IMR-90 (cell line): ENCODE results near the gene FNDC7. TPM values are rescaled to one million over a fixed set of nuclear protein-coding genes. Genes with fewer than 3 reads are reported as not detected.

ENCODE experiments used
- ATAC-seq: fragments of 200-7000 bp; cut with Tn5 transposase; 2 replicates; pipeline ENCODE4 v1.9.1; 2020; ENCODE audit warnings: low read depth, mild to moderate bottlenecking, moderate library complexity
- BruUV-seq: library from RNA; stranded (reverse); fragments of 400-500 nt; replicated peaks from 2 replicates; lab custom pipeline; 2021; lab: Mats Ljungman, UMichigan
- CTCF ChIA-PET: fragments of 300-600 bp; formaldehyde crosslinking; extraction: SDS; loops from one replicate; lab custom pipeline; 2021; ENCODE audit warnings: antibody characterized with exemption; lab: Yijun Ruan, JAX
- POLR2A ChIA-PET: fragments of 300-600 bp; sonication (Branson Sonifier 250); formaldehyde crosslinking; loops from one replicate; lab custom pipeline; 2022; ENCODE audit warnings: antibody characterized with exemption; ENCODE audit not compliant: unreplicated experiment; lab: Charles Lee
- DNase-seq: peaks from one replicate; pipeline ENCODE4 v3.0.0; 2013
- H2AFZ ChIP-seq: replicated peaks from 2 replicates; pipeline ENCODE3; 2013; ENCODE audit warnings: low read length, mild to moderate bottlenecking; ENCODE audit not compliant: poor library complexity
- H2AK5ac ChIP-seq: 2 replicates; pipeline ENCODE4 v1.6.1; 2013; ENCODE audit warnings: low read depth, low read length, inconsistent platforms
- H2AK9ac ChIP-seq: replicated peaks from 2 replicates; pipeline ENCODE3; 2013; ENCODE audit warnings: mild to moderate bottlenecking, low read depth, low read length, moderate library complexity; ENCODE audit not compliant: poor library complexity
- H2BK120ac ChIP-seq: 2 replicates; pipeline ENCODE4 v1.6.1; 2013; ENCODE audit warnings: low read depth, low read length, inconsistent platforms
- H2BK15ac ChIP-seq: 3 replicates; pipeline ENCODE4 v1.6.1; 2013; ENCODE audit warnings: low read depth, low read length, inconsistent platforms
- H2BK20ac ChIP-seq: 2 replicates; pipeline ENCODE4 v1.6.1; 2013; ENCODE audit warnings: low read depth, mild to moderate bottlenecking, inconsistent platforms, low read length, moderate library complexity
- H2BK5ac ChIP-seq: 2 replicates; pipeline ENCODE4 v1.6.1; 2013; ENCODE audit warnings: mild to moderate bottlenecking, low read depth, low read length, inconsistent platforms; ENCODE audit not compliant: poor library complexity, severe bottlenecking
- H3K14ac ChIP-seq: replicated peaks from 2 replicates; pipeline ENCODE4 v1.6.1; 2013; ENCODE audit warnings: low read depth, low read length, inconsistent platforms
- H3K18ac ChIP-seq: 2 replicates; pipeline ENCODE4 v1.6.1; 2013; ENCODE audit warnings: low read depth, low read length, control low read depth
- H3K23ac ChIP-seq: 2 replicates; pipeline ENCODE4 v1.6.1; 2013; ENCODE audit warnings: low read depth, low read length, inconsistent platforms
- H3K27ac ChIP-seq: 2 replicates; pipeline ENCODE4 v1.5.1; 2013; ENCODE audit warnings: mild to moderate bottlenecking, control low read depth, low read length; ENCODE audit not compliant: insufficient read depth
- H3K27me3 ChIP-seq: 2 replicates; pipeline ENCODE4 v1.6.1; 2013; ENCODE audit warnings: low read length; ENCODE audit not compliant: control insufficient read depth, insufficient read depth
- H3K36me3 ChIP-seq: 2 replicates; pipeline ENCODE4 v1.6.1; 2013; ENCODE audit warnings: low read length, mixed read lengths; ENCODE audit not compliant: control insufficient read depth, insufficient read depth
- H3K4ac ChIP-seq: 2 replicates; pipeline ENCODE4 v1.6.1; 2013; ENCODE audit warnings: low read depth, low read length, inconsistent platforms
- H3K4me1 ChIP-seq: 2 replicates; pipeline ENCODE4 v1.6.1; 2013; ENCODE audit warnings: low read length, mixed read lengths; ENCODE audit not compliant: control insufficient read depth, insufficient read depth
- H3K4me2 ChIP-seq: 2 replicates; pipeline ENCODE4 v1.6.1; 2013; ENCODE audit warnings: low read depth, mild to moderate bottlenecking, control low read depth, low read length, moderate library complexity
- H3K4me3 ChIP-seq: 2 replicates; pipeline ENCODE4 v1.5.1; 2013; ENCODE audit warnings: low read depth, mild to moderate bottlenecking, control low read depth, low read length, moderate library complexity; ENCODE audit not compliant: insufficient read depth
- H3K56ac ChIP-seq: 2 replicates; pipeline ENCODE4 v1.6.1; 2013; ENCODE audit warnings: low read length, inconsistent platforms; ENCODE audit not compliant: insufficient read depth; ENCODE audit errors: extremely low read depth
- H3K79me1 ChIP-seq, 2 experiments: 2 replicates each; pipeline ENCODE4 v1.6.1; 2013; ENCODE audit warnings: low read length in 2 of 2, inconsistent platforms in 1 of 2, low read depth in 1 of 2
- H3K9ac ChIP-seq: 2 replicates; pipeline ENCODE4 v1.6.1; 2013; ENCODE audit warnings: low read depth, low read length, control low read depth
- H3K9me1 ChIP-seq: 2 replicates; pipeline ENCODE4 v1.6.1; 2013; ENCODE audit warnings: low read length, inconsistent platforms; ENCODE audit not compliant: insufficient read depth
- H3K9me3 ChIP-seq: 2 replicates; pipeline ENCODE4 v1.6.1; 2013; ENCODE audit warnings: low read length; ENCODE audit not compliant: control insufficient read depth, insufficient read depth
- H4K20me1 ChIP-seq: 2 replicates; pipeline ENCODE4 v1.6.1; 2013; ENCODE audit warnings: low read length, inconsistent platforms; ENCODE audit not compliant: insufficient read depth
- H4K5ac ChIP-seq: 2 replicates; pipeline ENCODE4 v1.6.1; 2013; ENCODE audit warnings: mild to moderate bottlenecking, low read depth, low read length, control low read depth
- H4K8ac ChIP-seq, 2 experiments: 2 replicates each; pipeline ENCODE4 v1.6.1; 2013; ENCODE audit warnings: low read depth in 2 of 2, low read length in 2 of 2, control low read depth in 1 of 2, inconsistent platforms in 1 of 2
- H4K91ac ChIP-seq: 2 replicates; pipeline ENCODE4 v1.6.1; 2013; ENCODE audit warnings: low read depth, low read length, inconsistent platforms; ENCODE audit not compliant: insufficient read depth
- CEBPB ChIP-seq: IDR thresholded peaks from 2 replicates; pipeline ENCODE4 v1.6.1; 2012; ENCODE audit warnings: low read depth, low read length, improper control_type of control experiment
- POLR2A ChIP-seq: IDR thresholded peaks from 2 replicates; pipeline ENCODE4 v1.6.1; 2012; ENCODE audit warnings: mild to moderate bottlenecking, low read depth, low read length
- WGBS, 2 experiments: methylation state at CpG; one replicate each; pipeline versions ENCODE4 v1.1.5 to v1.1.7; 2013; ENCODE audit warnings: missing lambda C conversion rate in 2 of 2; ENCODE audit not compliant: insufficient read length in 1 of 2; ENCODE audit errors: extremely low coverage in 2 of 2; 5-methylcytosine and 5-hydroxymethylcytosine counted together
- dilution Hi-C: fragments of 300-500 bp; cut with HindIII; formaldehyde crosslinking; loops from one replicate; pipeline ENCODE4 v1.14.3; 2018; ENCODE audit warnings: low sequenced_read_pairs; ENCODE audit not compliant: unreplicated experiment
- in situ Hi-C: fragments of 300-500 bp; cut with MboI; formaldehyde crosslinking; loops from 3 replicates; pipeline ENCODE4 v1.14.3; 2019; ENCODE audit warnings: low sequenced_read_pairs, inconsistent platforms, mixed read lengths
- intact Hi-C: fragments of 100-400 bp; cut with micrococcal nuclease; formaldehyde crosslinking; loops from 2 replicates; pipeline ENCODE4 v1.10.0; 2022
- polyA plus RNA-seq, 3 experiments: library from polyadenylated mRNA; depleted of rRNA; stranded (reverse); fragments of >200 nt; gene quantifications; 2 replicates each; pipeline ENCODE4 v1.2.3, GENCODE V29; 2012; ENCODE audit warnings: low replicate concordance in 1 of 3
- total RNA-seq: library from RNA; depleted of rRNA; stranded (reverse); fragments of >200 nt; gene quantifications from 2 replicates; pipeline ENCODE4 v1.2.3, GENCODE V29; 2012

The FNDC7 gene
- total and polyA plus RNA-seq, 2 of the 4 experiments (the other 2 are of a cell fraction) = not detected

- in situ Hi-C loops = no loop called here
- no peak overlapping the region for H2BK20ac ChIP-seq
- no peak overlapping the region for H3K4me2 ChIP-seq
- WGBS, 2 experiments = no CpG with 5 or more reads among the region's 3 CpGs
- H3K9me1 ChIP-seq = peaks cover 3% of the 10 kb centered on the region; the same call in 1 of the 2 replicates
- H2BK120ac ChIP-seq = no peak overlapping the region
- no peak overlapping the region for H3K27ac ChIP-seq
- no peak overlapping the region for H2AK5ac ChIP-seq
- TF ChIP-seq CEBPB (0 out of 2 replicates have a peak, but pooled peaks have one; percentile 11), POLR2A (no peak)
- intact Hi-C loops = no loop called here
- H3K9me3 ChIP-seq = no peaks in the 10 kb centered on the region
- ChIA-PET POLR2A (no interaction called here), CTCF (no interaction called here)
- H3K56ac ChIP-seq = no peak overlapping the region
- no peak overlapping the region for H3K4me3 ChIP-seq
- BruUV-seq = no TSS peak
- no peak overlapping the region for H2AK9ac ChIP-seq
- no peak overlapping the region for H2BK5ac ChIP-seq
- no peaks in the 10 kb centered on the region for H4K20me1 ChIP-seq
- H3K23ac ChIP-seq = no peak overlapping the region
- no peaks in the 10 kb centered on the region for H3K27me3 ChIP-seq
- no peak overlapping the region for H2AFZ ChIP-seq
- no peak overlapping the region for H4K8ac ChIP-seq
- H3K36me3 ChIP-seq = peaks cover 23% of the 10 kb centered on the region
- no peak overlapping the region for H3K18ac ChIP-seq
- dilution Hi-C loops = no loop called here
- peaks cover 12 to 19% of the 10 kb centered on the region in 2 experiments for H3K79me1 ChIP-seq
- no peak overlapping the region for H3K14ac ChIP-seq
- DNase-seq (no peak), ATAC-seq (no peak)
- H3K4ac ChIP-seq = no peak overlapping the region
- H3K9ac ChIP-seq = no peak overlapping the region
- no peaks in the 10 kb centered on the region for H3K4me1 ChIP-seq
- H4K5ac ChIP-seq = no peak overlapping the region
- no peak overlapping the region for H2BK15ac ChIP-seq
- H4K91ac ChIP-seq = no peak overlapping the region
Observed at GRCh38 chr1:108767708-108768107, 55.0 kb downstream of the FNDC7 start.
